Astrocyte (in vitro differentiated cells and primary cell): ENCODE measurements around the gene PLCL2. TPM values are rescaled to one million over a fixed set of nuclear protein-coding genes. Genes with fewer than 3 reads are reported as not detected.

Experiments
- DNase-seq: peaks from one replicate; pipeline ENCODE4 v3.0.0-alpha.2; 2010; ENCODE audit warnings: low read depth
- FAIRE-seq: peaks from 2 replicates; lab custom pipeline; 2011; peaks lifted over from hg19 to GRCh38; lab: Jason Lieb, UNC
- H2AFZ ChIP-seq: 2 replicates; pipeline ENCODE4 v1.6.0; 2012; ENCODE audit warnings: low read depth, low read length, inconsistent platforms
- H3K27ac ChIP-seq: 2 replicates; pipeline ENCODE4 v1.5.1; 2011; ENCODE audit warnings: low read depth, low read length, inconsistent platforms
- H3K27me3 ChIP-seq: 2 replicates; pipeline ENCODE4 v1.6.0; 2011; ENCODE audit warnings: low read length, inconsistent platforms; ENCODE audit not compliant: insufficient read depth
- H3K36me3 ChIP-seq: 2 replicates; pipeline ENCODE4 v1.5.1; 2011; ENCODE audit warnings: low read length, inconsistent platforms; ENCODE audit not compliant: insufficient read depth
- H3K4me1 ChIP-seq: 2 replicates; pipeline ENCODE4 v1.5.1; 2011; ENCODE audit warnings: low read length, inconsistent platforms; ENCODE audit not compliant: insufficient read depth
- H3K4me2 ChIP-seq: 2 replicates; pipeline ENCODE4 v1.6.0; 2012; ENCODE audit warnings: low read length, inconsistent platforms
- H3K4me3 ChIP-seq: 2 replicates; pipeline ENCODE4 v1.5.1; 2011; ENCODE audit warnings: low read depth, mild to moderate bottlenecking, low read length, inconsistent platforms; ENCODE audit not compliant: insufficient read depth
- H3K79me2 ChIP-seq: 2 replicates; pipeline ENCODE4 v1.6.0; 2012; ENCODE audit warnings: mild to moderate bottlenecking, low read length, inconsistent platforms; ENCODE audit not compliant: insufficient read depth
- H3K9ac ChIP-seq: 2 replicates; pipeline ENCODE4 v1.6.0; 2012; ENCODE audit warnings: mild to moderate bottlenecking, low read length, inconsistent platforms
- H3K9me3 ChIP-seq: 2 replicates; pipeline ENCODE4 v1.5.1; 2012; ENCODE audit warnings: low read depth, mild to moderate bottlenecking, low read length, inconsistent platforms; ENCODE audit not compliant: insufficient read depth
- H4K20me1 ChIP-seq: 2 replicates; pipeline ENCODE4 v1.6.0; 2012; ENCODE audit warnings: low read length, inconsistent platforms; ENCODE audit not compliant: insufficient read depth
- H3K27ac Mint-ChIP-seq: one replicate; pipeline ENCODE4 v1.8.0; 2021; ENCODE audit warnings: mild to moderate bottlenecking, mixed read lengths; ENCODE audit not compliant: unreplicated experiment
- H3K27me3 Mint-ChIP-seq: one replicate; pipeline ENCODE4 v1.8.0; 2021; ENCODE audit warnings: low read depth, mixed read lengths; ENCODE audit not compliant: unreplicated experiment
- H3K36me3 Mint-ChIP-seq: one replicate; pipeline ENCODE4 v1.8.0; 2021; ENCODE audit warnings: low read depth, mixed read lengths; ENCODE audit not compliant: unreplicated experiment
- H3K4me1 Mint-ChIP-seq: one replicate; pipeline ENCODE4 v1.8.0; 2021; ENCODE audit warnings: low read depth, mixed read lengths; ENCODE audit not compliant: unreplicated experiment
- H3K4me3 Mint-ChIP-seq: one replicate; pipeline ENCODE4 v1.8.0; 2021; ENCODE audit warnings: mild to moderate bottlenecking, moderate library complexity, mixed read lengths; ENCODE audit not compliant: unreplicated experiment
- H3K9me3 Mint-ChIP-seq: one replicate; pipeline ENCODE4 v1.8.0; 2021; ENCODE audit warnings: mild to moderate bottlenecking, mixed read lengths; ENCODE audit not compliant: unreplicated experiment
- CTCF ChIP-seq: IDR thresholded peaks from 2 replicates; pipeline ENCODE4 v1.5.1; 2011; ENCODE audit warnings: low read depth, mild to moderate bottlenecking, inconsistent platforms, low read length, moderate library complexity; ENCODE audit not compliant: insufficient read depth
- EZH2 ChIP-seq: IDR thresholded peaks from 2 replicates; pipeline ENCODE4 v1.6.1; 2012; ENCODE audit warnings: mild to moderate bottlenecking, low read length, inconsistent platforms; ENCODE audit not compliant: insufficient read depth
- total RNA-seq: library from RNA; stranded (reverse); gene quantifications from 2 replicates; pipeline ENCODE4 v1.2.1, GENCODE V29; 2021

The PLCL2 gene
- total RNA-seq, 1 donor from 2014 or later = 3.9 TPM

GRCh38 chr3:16899919-16900318, 15.2 kb downstream of the PLCL2 start:
- H3K27ac ChIP-seq = no peak overlapping the region
- no peaks in the 10 kb centered on the region for H3K4me1 ChIP-seq
- no peak overlapping the region for H3K4me3 ChIP-seq
- DNase-seq (no peak), FAIRE-seq (no peak)
- H3K9ac ChIP-seq = no peak overlapping the region
- no peaks in the 10 kb centered on the region for H3K36me3 ChIP-seq
- H3K79me2 ChIP-seq = no peaks in the 10 kb centered on the region
- Mint-ChIP-seq H3K4me3 (no peak overlapping the region), H3K4me1 (no peaks in the 10 kb centered on the region), H3K36me3 (no peaks in the 10 kb centered on the region), H3K27ac (no peak overlapping the region), H3K9me3 (no peaks in the 10 kb centered on the region), H3K27me3 (no peaks in the 10 kb centered on the region)
- TF ChIP-seq CTCF = no peak
- TF ChIP-seq EZH2 = no peak
- H4K20me1 ChIP-seq = no peaks in the 10 kb centered on the region
- H2AFZ ChIP-seq = no peak overlapping the region
- no peak overlapping the region for H3K4me2 ChIP-seq
- no peaks in the 10 kb centered on the region for H3K27me3 ChIP-seq
- no peaks in the 10 kb centered on the region for H3K9me3 ChIP-seq

GRCh38 chr3:16900779-16901440, 16.2 kb downstream of the PLCL2 start:
- no peaks in the 10 kb centered on the region for H3K4me1 Mint-ChIP-seq
- H4K20me1 ChIP-seq = no peaks in the 10 kb centered on the region
- H3K27ac ChIP-seq = no peak overlapping the region
- no peaks in the 10 kb centered on the region for H3K27me3 Mint-ChIP-seq
- H3K36me3 ChIP-seq = no peaks in the 10 kb centered on the region
- H3K79me2 ChIP-seq = no peaks in the 10 kb centered on the region
- H3K4me1 ChIP-seq = no peaks in the 10 kb centered on the region
- no peak overlapping the region for H2AFZ ChIP-seq
- no peak overlapping the region for H3K4me2 ChIP-seq
- no peak overlapping the region for H3K9ac ChIP-seq
- H3K4me3 Mint-ChIP-seq = no peak overlapping the region
- no peaks in the 10 kb centered on the region for H3K9me3 Mint-ChIP-seq
- H3K27ac Mint-ChIP-seq = no peak overlapping the region
- H3K9me3 ChIP-seq = no peaks in the 10 kb centered on the region
- no peaks in the 10 kb centered on the region for H3K36me3 Mint-ChIP-seq
- no peak for FAIRE-seq
- no peak for TF ChIP-seq CTCF
- TF ChIP-seq EZH2 = no peak
- no peaks in the 10 kb centered on the region for H3K27me3 ChIP-seq
- no peak for DNase-seq
- no peak overlapping the region for H3K4me3 ChIP-seq
